ENCODE results near the gene WASL.

WASL gene

DNA sequence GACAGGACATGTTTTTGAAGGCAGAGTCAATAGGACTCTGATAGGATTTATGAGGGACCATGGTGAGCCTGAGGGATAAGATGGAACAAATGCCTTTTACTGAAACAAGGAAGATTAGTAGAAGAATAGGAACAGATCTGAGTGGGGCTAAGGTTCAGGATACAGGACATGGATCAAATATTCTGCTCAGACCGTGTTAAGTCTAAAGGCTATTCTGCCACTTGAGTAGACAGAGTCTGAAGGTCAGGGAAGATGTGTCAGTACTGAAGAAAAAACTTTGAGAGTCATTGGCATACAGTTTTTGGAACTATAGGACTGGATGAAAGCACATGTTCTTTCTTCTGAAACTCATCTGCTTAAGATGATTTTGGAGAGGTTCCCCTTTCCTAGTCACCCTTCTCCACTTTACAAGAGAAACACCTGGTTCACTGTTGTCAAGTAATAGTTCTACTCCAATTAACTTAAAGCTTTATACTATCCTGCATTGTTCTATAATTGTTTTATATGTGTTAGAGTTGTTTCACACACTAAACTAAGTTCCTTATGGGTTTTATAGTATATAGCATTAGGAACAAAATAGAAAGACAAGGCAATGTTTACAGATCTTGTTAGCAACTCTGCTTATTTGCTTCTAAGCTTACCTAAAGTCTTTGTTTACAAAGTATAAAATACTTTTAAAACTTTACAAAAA lies 43.4 kb downstream of the WASL start:
- DNase-seq (ENCODE audit: extremely low read depth in 1 of 2, low read depth in 1 of 2), result no peak

DNA sequence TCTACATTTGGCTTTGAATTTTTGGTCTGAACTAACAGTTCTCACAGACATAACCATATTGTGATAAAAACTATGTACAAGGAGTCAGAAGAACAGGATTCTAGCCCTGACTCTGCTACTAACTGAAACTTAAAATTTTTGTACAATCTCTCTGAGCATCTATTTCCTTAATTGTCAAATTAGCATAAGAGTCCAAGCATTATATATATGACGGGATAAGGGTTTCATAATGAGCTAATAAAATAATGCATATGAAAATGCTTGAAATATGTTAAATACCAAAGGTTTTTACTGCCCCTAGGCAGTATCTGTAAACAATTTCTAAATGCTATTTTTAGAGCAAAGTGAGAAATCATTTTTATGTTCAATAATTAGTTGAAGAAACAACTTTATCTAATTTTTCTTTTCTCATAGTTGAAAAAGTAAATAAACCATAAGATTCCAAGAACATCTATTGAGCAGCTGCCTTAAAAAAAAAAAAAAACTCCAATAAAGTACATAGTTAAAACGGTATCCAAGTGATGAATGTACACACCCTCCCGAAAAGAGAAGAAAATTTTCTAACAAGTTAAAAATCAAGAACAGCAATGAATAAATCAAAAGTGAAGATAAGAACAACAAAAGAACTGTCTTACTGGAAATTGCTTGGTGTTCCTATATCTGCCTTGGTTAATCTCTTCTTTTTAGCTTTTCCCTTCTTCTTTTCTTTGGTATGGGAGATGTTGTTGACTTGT lies 52.7 kb downstream of the WASL start:
- DNase-seq (ENCODE audit: extremely low read depth in 1 of 2, low read depth in 1 of 2), result no peak

DNA sequence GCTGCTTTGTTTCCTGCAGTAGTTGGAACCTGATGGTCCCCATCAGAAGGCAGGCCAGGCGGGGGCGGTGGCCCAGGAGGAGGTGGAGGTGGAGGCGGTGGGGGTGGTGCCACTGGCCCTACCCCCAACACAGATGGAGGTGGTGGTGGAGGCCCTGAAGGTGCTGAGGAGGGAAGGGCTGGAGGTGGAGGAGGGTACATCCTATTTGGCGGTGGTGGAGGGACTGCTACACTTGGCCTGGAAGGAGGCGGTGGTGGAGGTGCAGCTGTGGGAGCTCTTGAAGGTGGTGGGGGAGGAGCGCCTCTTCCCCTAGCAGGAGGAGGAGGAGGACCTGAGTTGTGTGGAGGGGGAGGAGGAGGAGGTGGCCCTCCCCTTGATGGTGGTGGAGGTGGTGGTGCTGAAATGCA lies 56.3 kb downstream of the WASL start:
- no peak for DNase-seq (ENCODE audit: extremely low read depth in 1 of 2, low read depth in 1 of 2)

DNA sequence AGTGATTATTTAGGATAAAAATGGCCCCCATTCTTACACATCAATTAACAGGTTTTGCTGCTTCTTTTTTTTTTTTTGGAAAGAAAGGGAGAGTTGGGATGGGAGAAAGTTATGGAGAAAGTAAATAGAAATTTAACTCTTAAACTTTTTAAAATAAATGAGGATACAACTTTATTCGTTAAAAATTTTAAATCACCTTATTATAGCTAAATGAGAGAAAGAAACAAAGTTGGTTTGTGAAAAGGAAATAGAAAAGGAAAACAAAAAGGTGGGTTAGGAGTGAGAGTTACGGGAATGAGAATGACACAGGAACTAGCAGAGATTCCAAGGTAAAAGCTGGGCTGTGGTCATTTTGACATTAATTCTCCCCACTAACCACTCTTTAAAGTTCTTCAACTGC lies 58.3 kb downstream of the WASL start:
- no peak for DNase-seq (ENCODE audit: extremely low read depth in 1 of 2, low read depth in 1 of 2)

DNA sequence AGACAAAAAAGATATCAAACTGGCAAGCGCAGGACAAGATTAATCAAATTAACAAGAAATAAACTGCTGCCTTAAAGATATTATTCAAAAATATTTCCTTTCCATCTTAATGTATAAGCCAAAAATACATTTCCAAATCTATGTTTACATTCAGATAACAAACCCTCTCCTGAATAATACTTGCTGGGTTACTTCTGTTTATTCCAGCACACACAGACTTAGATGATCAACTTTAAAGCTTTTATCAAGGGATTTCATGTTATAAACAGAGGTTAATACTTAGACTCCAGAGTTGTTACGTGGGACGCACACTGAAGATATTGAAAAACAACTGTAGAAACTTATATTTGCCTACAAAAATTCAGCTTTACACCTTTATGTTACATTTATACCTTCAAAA lies 59.6 kb downstream of the WASL start:
- no peak for DNase-seq (ENCODE audit: extremely low read depth in 1 of 2, low read depth in 1 of 2)

DNA sequence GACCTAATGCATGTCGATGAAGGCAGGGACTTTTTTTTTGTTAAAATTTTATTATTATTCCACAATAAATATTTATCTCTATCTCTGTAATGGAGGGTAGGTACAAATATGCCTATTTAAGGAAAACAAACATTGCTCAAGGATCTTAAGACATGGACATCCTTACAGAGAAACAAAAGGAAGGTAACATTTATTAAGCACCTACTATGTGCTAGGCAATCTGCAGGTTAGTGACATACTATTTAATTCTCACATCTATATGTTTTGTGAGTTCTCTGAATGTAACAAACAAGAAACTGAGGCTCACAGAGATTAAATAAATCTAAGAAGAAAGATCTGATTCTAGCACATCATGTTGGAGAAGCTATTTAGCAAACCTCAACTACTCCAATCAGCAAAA lies 61.1 kb downstream of the WASL start:
- no peak for DNase-seq (ENCODE audit: extremely low read depth in 1 of 2, low read depth in 1 of 2)

DNA sequence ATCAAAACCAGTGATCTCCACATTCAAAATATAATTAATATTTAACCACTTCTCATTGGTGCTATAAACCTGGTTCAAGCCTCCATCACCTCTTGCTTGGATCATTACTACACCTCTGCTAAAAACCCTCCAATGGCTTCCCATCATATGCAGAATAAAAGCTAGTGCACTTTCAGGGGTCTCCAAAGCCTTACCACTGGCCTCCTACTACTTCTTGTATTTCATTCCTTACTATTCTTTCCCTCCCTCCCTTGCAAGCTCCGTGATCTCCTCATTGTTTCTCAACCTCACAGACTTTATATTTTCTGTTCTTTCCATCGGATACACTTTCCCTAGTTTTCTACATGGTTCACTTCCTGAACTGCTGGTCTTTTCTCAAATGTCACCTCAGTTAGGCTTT lies 61.6 kb downstream of the WASL start:
- DNase-seq (ENCODE audit: extremely low read depth in 1 of 2, low read depth in 1 of 2), result no peak

DNA sequence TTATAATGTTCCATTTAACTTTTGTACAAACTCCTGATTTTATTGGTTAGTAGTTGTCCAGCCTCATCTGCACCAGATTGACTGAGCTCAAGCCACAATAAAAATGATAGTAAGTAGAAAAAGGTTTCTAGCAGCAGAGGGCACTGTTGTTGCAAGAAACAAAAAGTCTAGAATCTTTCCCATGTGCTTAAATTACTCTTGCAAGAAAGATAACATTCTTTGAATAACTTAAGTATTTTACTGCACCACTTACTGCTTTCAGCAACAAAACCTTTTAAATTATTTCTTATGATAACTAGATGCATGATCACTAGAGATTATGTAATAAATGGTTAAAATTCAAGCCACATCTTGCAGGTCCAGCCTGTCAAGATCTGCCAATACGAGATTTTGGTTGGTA lies 66.1 kb downstream of the WASL start:
- DNase-seq (ENCODE audit: extremely low read depth in 1 of 2, low read depth in 1 of 2), result no peak

DNA sequence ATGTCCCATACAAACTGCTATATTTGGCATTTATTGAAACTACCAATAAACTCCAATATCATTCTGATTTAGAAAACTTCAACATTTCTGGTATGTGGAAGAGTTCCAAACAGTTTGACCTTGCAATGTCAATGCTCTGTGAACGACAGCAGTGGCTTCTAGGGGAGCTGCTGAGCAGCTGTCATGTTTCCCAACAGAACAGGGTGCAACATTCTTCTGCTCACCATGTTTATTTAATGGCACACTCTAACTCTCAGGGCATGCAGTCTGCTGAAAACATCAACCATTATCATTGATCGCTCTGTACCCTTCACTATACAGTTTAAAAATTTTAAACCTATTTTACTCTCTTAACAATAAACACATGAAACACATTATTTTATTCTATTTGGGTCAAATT lies 67.2 kb downstream of the WASL start:
- DNase-seq (ENCODE audit: extremely low read depth in 1 of 2, low read depth in 1 of 2), result no peak

DNA sequence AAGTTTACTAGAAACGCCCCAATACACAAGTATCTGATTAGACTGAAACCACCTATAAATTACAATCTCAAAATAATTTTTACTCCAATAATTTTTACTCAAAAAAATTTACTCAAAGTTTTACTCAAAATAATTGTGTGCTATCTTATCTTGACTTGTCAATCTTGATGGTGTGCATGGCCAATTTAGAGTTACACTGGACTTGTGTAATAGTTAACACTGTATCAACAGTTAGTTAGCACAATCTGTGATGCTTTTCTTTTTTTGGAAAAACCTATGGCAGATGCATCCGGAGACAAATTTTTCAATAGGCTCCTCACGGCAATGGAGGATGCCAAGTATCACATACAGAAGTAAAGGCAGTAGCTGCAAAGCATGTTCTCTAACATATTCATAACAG lies 68.2 kb downstream of the WASL start:
- no peak for DNase-seq (ENCODE audit: extremely low read depth in 1 of 2, low read depth in 1 of 2)

DNA sequence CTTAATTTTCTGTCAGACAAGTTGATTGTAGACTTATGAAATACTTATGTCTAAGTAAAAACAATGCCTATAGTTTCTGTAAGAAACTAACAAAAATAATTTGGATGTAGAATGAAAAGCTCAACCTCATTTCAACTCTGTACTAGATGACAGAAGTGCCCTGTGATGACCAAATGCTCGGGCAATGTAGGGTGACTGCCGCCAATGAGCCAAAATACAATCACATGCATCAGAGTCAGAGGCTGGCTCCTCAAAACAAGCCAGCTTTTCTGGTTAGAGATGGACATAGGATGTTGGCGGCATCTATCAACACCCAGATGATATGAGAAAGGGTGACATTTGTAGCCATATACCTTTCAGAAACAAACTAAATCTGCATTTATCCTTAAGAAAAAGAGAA lies 69.2 kb downstream of the WASL start:
- no peak for DNase-seq (ENCODE audit: extremely low read depth in 1 of 2, low read depth in 1 of 2)

DNA sequence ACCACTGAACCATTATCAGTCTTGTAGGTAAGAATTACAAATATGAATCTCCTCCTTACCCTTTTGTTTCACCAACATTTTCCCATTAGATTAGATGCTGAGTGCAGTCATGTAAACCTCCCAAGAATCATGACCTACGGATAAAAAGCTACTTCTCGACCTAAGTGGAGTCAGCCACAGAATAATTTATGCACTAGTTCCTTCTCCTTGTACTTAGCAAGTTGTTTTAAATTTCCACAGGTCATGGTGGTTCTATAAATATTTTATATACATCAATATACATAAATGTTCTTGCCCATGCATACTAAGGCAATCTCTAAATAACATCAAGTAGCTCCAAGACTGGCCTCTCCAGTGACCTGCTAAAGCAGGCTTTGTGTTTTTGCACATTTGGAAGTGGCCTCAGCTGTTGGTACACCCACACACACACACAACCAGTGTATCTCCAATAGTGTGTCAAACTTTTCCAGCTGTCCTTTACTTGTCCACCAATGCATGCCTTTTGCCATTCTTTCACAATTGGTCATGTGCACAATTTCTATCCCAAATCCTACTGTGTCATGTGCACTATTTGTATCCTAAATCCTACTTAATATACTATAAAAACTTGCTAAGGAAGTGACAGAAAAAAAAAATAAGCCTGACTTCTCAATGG lies 71.6 kb downstream of the WASL start:
- no peak for DNase-seq (ENCODE audit: extremely low read depth in 1 of 2, low read depth in 1 of 2)

DNA sequence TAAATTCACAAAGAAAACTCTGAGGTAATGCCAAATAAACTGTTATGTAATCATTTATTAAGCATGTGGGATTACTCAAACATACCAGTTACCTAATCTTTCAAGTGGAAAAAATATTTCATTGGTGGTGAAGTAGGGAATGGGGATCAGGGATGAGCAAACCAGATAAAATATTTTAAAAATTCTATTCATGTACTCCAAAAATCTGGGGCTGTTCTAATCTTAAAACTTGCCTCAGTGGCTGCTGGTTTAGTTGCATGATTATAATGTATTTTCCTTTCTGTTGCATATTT lies 73.7 kb downstream of the WASL start:
- no peak for DNase-seq (ENCODE audit: extremely low read depth in 1 of 2, low read depth in 1 of 2)

DNA sequence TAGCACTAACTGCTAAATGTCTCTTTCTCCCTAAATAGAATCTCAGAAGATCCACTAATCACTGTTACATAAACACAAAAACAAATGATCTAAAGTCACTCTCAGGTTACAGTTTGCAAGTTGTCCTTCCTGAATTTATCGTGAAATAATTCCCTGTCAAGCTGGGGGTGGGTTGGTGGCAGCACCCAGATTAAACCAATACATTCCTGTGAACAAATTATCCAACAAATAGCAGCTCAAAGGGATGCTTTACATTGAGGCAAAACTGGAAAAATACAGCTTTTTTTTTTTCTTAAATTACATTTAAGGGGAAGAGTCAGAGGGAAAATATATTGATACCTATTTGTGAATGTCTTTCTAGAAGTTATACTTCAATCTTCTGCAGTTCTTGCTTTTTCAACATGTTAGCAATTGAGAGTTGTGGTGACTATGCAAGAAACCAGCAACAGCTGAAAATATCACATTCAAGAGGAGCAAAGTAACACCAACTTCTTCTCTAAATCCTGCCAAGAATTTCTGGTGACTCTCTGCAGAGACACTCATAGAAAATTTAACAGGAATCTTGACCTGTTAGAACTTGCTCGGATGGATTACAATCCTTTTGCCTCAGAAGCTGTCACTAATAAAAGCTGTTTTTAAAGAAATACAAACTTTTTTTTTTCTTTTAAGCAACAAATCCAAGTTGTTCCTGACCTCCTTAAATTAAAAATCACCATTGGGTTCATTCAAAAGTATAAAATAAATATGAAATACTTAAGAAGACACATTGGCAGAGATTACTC lies 74.2 kb downstream of the WASL start:
- no peak for DNase-seq (ENCODE audit: extremely low read depth in 1 of 2, low read depth in 1 of 2)

DNA sequence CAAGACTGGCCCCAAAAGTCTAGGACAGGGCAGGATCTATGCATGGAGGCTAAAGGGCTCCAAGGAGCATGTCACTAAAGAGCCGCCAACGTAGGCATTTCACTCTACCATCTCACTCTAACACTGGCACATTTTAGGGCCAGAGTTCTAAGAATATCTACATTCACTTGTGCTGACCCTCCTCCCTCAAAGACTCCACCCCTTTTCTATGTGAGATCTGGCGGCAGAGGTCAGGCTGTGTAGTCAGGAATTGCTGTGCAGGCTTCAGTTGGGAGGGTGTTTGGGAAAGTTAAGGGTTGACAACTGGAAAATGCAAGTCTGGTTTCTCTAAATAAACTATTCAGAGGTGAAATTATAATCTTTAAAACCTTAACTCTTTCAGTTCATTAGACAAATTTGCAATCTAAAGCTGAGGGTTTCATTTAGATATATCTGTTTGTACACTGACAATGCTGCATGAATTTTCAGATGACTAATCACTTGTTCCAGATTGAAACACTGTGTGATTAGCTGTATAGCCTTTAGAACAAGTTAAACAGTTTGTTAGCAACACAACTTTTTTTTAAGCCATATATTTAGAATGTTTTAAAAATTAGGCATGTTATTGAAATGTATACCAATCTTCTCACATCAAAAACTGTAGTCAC lies 74.9 kb downstream of the WASL start:
- DNase-seq (ENCODE audit: extremely low read depth in 1 of 2, low read depth in 1 of 2), result no peak

DNA sequence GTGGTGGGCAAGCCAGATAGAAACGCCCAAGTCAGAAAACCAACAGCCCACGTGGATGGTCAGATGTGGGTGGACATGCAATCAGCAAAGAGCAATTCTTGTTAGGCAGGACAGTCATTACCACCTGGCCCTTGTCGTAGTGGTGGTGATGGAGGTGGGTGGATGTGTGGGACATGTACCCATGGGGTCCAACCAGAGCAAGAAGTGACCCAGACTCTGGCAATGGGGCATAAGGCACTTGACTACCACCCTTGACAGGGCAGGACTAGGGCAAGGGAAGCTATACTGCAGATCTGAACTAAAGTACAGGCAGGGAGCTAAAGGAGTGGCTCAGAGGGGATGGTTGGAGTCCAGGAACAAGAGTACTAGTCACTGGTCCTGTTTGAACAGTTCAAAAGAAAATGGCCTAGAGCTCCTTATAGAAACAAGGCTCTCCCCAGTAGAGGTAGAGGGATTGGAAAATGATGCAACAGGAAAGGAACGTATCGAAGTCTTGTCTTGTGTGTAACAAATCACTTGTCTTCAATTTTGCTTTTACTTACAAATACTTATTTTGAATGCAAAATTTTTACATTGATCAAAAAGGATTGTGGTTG lies 75.6 kb downstream of the WASL start:
- DNase-seq (ENCODE audit: extremely low read depth in 1 of 2, low read depth in 1 of 2), result no peak

DNA sequence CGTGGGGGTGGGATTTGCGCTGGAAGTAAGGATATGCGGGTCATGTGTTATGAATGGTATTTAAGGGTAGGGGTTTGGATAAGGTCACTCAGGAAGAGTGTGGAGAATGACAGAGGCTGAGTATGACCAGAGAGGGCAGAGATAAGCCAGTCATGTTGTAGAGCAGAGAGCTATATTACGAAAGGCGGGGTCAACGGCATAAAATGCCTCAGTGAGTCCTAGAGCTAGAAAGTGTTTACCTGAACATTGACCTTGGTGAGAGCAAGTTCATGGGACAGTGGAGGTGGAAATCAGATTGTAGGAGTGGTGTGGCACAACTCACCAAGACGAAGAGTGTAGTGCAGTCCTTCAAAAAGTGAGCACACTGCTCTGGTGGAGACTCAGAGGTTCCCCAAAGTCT lies 79.3 kb downstream of the WASL start:
- no peak for DNase-seq (ENCODE audit: extremely low read depth in 1 of 2, low read depth in 1 of 2)

DNA sequence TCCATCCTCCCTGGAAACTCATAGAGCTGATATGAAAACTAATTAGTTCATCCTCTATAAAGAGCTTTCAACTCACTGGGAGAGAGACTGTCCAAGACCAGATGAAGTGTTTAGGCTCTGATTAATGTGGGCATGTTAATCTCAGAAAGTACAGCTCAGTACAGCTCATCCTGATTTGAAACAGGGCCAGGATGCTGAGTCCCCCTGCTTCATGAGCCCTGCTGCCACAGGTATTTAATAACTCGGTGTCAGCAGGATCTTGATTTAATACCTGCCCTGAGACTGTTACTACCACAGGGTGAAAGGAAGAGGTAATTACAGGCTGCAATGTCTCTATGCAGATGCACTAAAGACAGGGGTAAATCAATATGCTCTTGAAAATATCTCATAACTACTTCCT lies 82.3 kb downstream of the WASL start:
- no peak for DNase-seq (ENCODE audit: extremely low read depth in 1 of 2, low read depth in 1 of 2)

DNA sequence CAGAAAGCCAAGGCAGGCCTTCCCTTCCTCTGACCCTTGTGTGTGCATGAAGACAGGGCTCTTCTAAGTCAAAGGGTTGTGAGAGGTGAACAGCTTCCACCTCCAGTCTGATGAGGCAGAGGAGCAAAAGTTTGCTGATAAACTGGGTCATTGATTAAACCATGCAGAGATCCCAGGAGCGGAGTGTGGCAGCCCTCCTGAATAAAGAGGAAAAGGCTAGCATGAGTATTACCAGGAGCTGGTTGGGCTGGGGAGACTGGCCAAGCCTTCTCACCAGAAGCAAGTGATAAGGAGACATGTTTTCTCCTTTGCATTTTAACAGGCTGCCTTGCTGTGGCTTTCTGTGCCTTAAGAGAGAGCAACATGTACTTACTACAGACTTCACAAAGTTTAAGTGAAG lies 82.9 kb downstream of the WASL start:
- DNase-seq (ENCODE audit: extremely low read depth in 1 of 2, low read depth in 1 of 2), result no peak

DNA sequence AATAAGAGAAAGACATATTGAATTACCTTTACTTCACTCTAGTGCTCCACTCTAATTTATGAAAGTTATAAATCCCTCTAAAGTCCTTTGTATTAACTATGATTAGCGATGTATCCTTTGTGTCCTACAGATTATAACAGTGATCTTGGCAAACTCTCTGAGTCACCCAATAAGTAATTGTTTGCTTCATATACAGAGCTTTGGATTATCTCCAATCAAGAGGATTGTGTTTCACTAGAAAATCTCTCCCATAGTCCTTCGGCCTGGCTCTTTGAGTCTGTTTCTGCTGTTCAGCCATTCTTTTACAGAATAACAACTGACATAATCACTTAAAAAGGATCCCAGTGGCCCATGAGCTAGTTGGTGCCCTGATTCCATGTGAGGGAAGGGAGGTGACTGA lies 83.6 kb downstream of the WASL start:
- no peak for DNase-seq (ENCODE audit: extremely low read depth in 1 of 2, low read depth in 1 of 2)

DNA sequence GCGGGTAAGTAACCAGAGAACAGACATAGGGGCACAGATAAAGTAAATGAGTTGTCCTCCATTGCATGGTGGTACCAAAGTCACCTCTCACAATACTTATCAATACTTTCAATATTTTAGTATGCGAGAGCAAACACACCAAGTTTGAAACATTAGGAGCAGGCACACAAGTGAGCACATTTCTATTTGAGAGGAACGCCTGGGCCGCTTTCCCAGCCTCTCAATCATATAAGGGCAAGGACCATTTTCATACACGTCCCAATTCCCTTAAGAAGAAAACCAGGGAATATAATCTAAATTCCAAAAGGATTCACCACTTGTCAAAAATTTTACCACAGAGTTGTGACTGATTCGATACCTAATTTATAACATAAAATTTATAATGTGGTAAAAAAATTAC lies 85.6 kb downstream of the WASL start:
- DNase-seq (ENCODE audit: extremely low read depth in 1 of 2, low read depth in 1 of 2), result no peak

Data from stimulated activated CD8-positive, alpha-beta memory T cell treated with anti-CD3 and anti-CD28 coated beads, Interleukin-7, amount 100 ng/mL, for 48 hours (primary cell).